CD4-positive, alpha-beta T cell treated with Interleukin-6 for 4 hours (primary cell): Measurements from ENCODE around the gene SULF2.
A peak's percentile ranks its signal among the peaks of the same experiment; 100 is the strongest.

Source experiments
- DNase-seq: peaks from one replicate; pipeline ENCODE4 v3.0.0-alpha.2; 2020; ENCODE audit warnings: mixed read lengths

The SULF2 gene

GRCh38 chr20:47642118-47642517 lies 143.2 kb downstream of the SULF2 start:
- no peak for DNase-seq

GRCh38 chr20:47638851-47639250 lies 146.4 kb downstream of the SULF2 start:
- no peak for DNase-seq

- no peak for DNase-seq
These were observed 150.0 kb downstream of the SULF2 start for GRCh38 chr20:47635256-47635655.

GRCh38 chr20:47631078-47631477 lies 154.2 kb downstream of the SULF2 start:
- no peak for DNase-seq

- DNase-seq = no peak
These were observed 155.4 kb downstream of the SULF2 start for GRCh38 chr20:47629907-47630306.

- no peak for DNase-seq
These were observed 157.7 kb downstream of the SULF2 start for GRCh38 chr20:47627540-47627939.

GRCh38 chr20:47623206-47623605 lies 162.1 kb downstream of the SULF2 start:
- DNase-seq = no peak

GRCh38 chr20:47622118-47622665 lies 163.1 kb downstream of the SULF2 start:
- no peak for DNase-seq

GRCh38 chr20:47620808-47621805 lies 164.2 kb downstream of the SULF2 start:
- peak; percentile 32 for DNase-seq

GRCh38 chr20:47618479-47618878 lies 166.8 kb downstream of the SULF2 start:
- DNase-seq = no peak

GRCh38 chr20:47614703-47615309 lies 170.5 kb downstream of the SULF2 start:
- DNase-seq = no peak

- DNase-seq = no peak
These were observed 172.6 kb downstream of the SULF2 start for GRCh38 chr20:47612670-47613069.

GRCh38 chr20:47611785-47612184 lies 173.5 kb downstream of the SULF2 start:
- DNase-seq = no peak

GRCh38 chr20:47610945-47611250 lies 174.4 kb downstream of the SULF2 start:
- no peak for DNase-seq

- peak; percentile 73 for DNase-seq
These were observed 174.9 kb downstream of the SULF2 start for GRCh38 chr20:47610247-47610944.

- no peak for DNase-seq
These were observed 176.3 kb downstream of the SULF2 start for GRCh38 chr20:47609001-47609400.
